ENCODE measurements around the gene PRELP.
"Not testable (repeated sequence)": the region's sequence is repeated elsewhere in the genome, so short reads cannot be mapped to it uniquely, and the experiment has no call there.

The PRELP gene

DNA sequence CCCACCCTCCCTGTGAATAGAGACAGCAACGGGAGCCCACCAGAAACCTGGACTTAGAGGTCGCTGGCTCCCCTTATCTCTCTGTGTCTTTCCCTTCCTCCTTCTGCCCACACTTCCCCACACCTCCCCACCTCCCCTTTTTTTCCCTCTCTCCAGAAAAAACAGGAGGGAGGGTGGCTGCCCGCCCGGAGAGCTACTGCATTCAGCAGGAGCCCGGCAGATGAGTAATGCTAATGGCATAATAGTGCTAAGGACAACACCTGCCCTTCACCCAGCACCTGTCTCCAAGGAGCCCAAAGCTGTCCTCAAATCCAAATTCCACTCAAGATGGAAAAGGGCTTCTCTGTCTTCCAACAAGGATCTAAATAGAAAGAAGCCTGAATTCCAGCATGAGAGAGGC is 11.4 kb upstream of the PRELP start:
- H3K9me3 Mint-ChIP-seq: no peaks in the 10 kb centered on the region
- peaks cover 27% of the 10 kb centered on the region for H3K27me3 Mint-ChIP-seq
- DNase-seq (no peak), ATAC-seq (no peak)
- no peak overlapping the region for H3K4me3 Mint-ChIP-seq
- peaks cover 8% of the 10 kb centered on the region for H3K4me1 Mint-ChIP-seq
- H3K27ac Mint-ChIP-seq: no peak overlapping the region

DNA sequence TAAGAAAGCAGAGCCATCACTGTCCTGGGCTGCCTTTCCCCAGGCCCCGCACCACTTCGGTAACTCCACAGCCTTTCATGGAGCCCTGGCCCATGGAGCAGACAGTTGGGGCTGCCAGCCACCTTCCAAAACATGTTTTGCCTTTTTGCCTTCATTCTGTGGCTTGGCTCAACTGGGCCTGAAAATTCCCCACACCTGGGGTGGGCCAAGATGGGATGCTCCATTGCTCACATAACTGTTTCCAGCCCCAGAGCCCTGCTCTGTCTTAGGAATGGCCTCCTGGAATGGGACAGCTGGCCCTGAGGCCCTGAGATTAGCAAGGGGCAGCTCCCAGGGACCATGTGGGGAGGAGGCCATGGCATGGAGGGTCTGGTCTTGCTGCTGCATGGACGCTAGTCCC is 10.9 kb upstream of the PRELP start:
- peaks cover 26% of the 10 kb centered on the region for H3K27me3 Mint-ChIP-seq
- H3K9me3 Mint-ChIP-seq: no peaks in the 10 kb centered on the region
- peak overlapping the region in 1 of 2 donors; percentile 28 for H3K27ac Mint-ChIP-seq

DNA sequence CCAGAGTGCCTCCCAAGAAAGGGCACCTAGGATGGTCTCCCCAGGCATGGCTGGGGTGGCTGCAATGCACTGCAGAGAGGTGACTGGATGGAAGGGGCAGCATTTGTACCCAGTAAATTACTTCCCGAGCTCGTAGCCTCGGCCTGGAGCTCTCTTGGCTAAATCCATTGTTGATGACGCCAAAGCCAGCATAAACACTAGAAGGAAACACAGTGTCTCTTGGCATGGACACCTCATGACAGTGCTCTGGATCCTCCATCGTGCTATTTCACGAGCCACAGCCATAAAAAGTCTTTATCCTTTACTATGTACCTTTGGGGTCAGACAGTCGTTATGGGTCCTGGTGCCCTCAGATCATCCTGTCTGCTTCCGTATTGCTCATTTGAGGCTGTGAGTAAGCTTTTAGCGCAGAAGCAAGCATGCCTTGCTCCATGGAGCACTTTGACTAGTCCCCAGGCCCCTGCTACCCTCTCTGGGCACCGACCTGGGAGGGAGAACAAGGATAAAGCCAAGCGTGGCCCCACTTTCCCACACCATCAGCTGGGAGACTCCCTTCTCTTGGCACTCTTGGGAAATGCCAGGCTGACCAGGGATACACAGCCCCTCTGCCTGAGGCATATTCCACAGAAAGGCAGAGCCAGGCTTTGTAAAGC is 10.3 kb upstream of the PRELP start:
- H3K4me1 Mint-ChIP-seq: peaks cover 8% of the 10 kb centered on the region
- no peak for ATAC-seq
- H3K27ac Mint-ChIP-seq: peak overlapping the region in 1 of 2 donors; percentile 28
- peaks cover 32% of the 10 kb centered on the region for H3K27me3 Mint-ChIP-seq
- H3K4me3 Mint-ChIP-seq: no peak overlapping the region
- H3K9me3 Mint-ChIP-seq: no peaks in the 10 kb centered on the region
- no peak for DNase-seq

More for the DNA sequence above, 10.9 kb upstream of the PRELP start:
- Mint-ChIP-seq H3K4me3 (no peak overlapping the region), H3K4me1 (peaks cover 8% of the 10 kb centered on the region)
- no peak for DNase-seq
- ATAC-seq: no peak

DNA sequence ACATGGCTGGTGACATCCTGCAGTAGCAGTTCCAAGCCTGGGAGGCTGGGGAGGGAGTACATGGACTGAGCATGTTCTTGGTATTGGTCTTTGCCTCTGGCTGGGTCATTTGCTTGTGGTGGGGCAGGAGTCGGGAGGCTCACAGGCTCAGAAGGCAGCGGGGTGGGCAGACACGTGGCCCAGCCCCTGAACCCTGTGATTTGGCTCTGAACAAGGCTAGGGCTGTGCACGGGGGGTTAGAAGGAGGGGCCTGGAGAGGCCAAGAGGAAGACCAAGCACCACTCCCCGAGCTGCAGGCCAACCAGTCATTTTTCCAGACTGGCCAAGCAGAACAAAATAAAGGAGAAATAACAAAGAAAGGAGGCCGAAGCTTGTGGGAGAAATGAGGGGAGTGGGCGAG is 9.7 kb upstream of the PRELP start:
- Mint-ChIP-seq H3K9me3 (no peaks in the 10 kb centered on the region), H3K27me3 (peaks cover 34% of the 10 kb centered on the region), H3K4me3 (no peak overlapping the region), H3K27ac (no peak overlapping the region), H3K4me1 (peaks cover 8% of the 10 kb centered on the region)
- DNase-seq (no peak), ATAC-seq (no peak)

DNA sequence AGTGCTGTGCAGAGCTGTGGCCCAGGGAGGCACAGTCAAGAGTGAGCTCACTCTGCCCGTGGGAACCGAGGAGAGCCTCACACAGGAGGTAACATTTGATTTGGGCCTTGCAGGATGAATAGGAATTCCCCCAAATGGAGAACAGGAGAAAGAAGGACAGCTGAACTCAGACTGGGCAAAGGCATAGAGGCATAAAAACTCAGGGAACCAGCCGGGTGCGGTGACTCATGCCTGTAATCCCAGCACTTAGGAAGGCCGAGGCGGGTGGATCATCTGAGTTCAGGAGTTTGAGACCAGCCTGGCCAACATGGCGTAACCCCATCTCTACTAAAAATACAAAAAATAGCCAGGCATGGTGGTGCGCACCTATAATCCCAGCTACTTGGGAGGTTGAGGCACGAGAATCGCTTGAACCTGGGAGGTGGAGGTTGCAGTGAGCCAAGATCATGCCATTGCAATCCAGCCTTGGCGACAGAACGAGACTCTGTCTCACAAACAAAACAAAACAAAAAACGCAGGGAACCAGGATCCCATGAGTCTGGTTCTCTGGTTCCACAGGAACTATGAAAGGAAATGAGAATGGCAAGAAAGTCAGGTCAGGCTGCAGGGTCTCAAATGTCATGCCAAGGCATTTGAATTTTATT is 8.6 kb upstream of the PRELP start:
- H3K9me3 Mint-ChIP-seq, H3K4me1 Mint-ChIP-seq, H3K27ac Mint-ChIP-seq, DNase-seq, H3K4me3 Mint-ChIP-seq, ATAC-seq: not testable (repeated sequence)
- peaks cover 26% of the 10 kb centered on the region for H3K27me3 Mint-ChIP-seq

DNA sequence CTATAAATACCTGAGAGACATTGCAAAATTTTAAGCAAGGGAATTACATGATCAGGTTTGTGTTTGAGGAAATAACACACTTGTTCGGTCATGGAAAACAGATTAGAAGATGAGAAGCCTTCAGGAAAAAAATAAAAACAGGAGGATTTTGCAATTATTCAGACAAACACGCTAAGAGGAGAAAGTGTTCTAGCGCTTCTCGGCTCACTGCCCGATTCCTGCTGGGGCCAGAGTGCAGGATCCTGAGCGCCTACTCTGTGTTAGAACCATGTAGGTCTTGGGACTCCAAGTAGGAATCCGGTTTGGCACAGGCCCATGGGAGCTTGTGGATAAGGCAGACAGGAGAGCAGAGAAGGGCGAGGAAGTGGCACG is 8.1 kb upstream of the PRELP start:
- H3K9me3 Mint-ChIP-seq: no peaks in the 10 kb centered on the region
- no peak for DNase-seq
- no peak for ATAC-seq
- no peaks in the 10 kb centered on the region for H3K4me1 Mint-ChIP-seq
- H3K27me3 Mint-ChIP-seq: peaks cover 27% of the 10 kb centered on the region
- no peak overlapping the region for H3K4me3 Mint-ChIP-seq
- H3K27ac Mint-ChIP-seq: no peak overlapping the region

DNA sequence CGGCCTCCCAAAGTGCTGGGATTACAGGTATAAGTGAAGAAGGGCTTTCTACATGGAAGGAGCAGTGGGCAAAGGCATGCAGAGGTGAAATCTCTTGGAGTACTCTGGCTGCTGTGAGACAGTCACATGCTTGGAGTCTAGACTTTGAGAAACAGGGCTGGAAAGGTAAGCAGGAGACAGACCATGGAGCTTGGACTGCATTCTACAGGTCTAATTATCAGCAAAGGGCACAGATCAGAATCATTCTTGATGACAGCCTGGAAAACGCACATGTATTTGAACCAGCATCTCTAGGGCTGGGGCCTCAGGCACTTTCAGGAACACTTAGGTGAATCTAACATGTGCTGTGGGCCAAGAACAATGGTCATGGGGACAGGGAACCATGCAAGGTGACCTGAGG is 7.3 kb upstream of the PRELP start:
- Mint-ChIP-seq H3K9me3 (no peaks in the 10 kb centered on the region), H3K27me3 (peaks cover 28% of the 10 kb centered on the region), H3K27ac (no peak overlapping the region), H3K4me1 (no peaks in the 10 kb centered on the region), H3K4me3 (no peak overlapping the region)
- DNase-seq (no peak), ATAC-seq (no peak)

DNA sequence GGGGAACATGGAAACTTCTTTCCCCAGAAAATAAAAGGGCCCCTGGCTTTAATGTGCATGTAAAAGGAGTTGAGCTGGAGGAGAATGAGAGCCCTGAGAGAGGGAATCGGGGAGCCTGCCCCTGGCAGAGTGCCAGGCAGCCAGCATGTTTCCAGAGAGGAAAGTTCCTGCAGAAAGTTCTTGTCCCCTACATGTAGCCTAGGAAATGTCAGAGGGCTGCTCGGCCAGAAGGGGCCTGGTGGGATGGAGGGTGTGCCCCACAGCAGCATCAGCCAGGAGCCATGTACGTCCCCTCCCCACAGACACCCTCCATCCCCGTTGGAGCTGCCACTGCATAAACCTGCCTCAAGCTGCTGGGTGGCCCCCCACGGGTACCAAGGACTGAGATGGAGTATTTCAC is 5.4 kb upstream of the PRELP start:
- no peak for DNase-seq

DNA sequence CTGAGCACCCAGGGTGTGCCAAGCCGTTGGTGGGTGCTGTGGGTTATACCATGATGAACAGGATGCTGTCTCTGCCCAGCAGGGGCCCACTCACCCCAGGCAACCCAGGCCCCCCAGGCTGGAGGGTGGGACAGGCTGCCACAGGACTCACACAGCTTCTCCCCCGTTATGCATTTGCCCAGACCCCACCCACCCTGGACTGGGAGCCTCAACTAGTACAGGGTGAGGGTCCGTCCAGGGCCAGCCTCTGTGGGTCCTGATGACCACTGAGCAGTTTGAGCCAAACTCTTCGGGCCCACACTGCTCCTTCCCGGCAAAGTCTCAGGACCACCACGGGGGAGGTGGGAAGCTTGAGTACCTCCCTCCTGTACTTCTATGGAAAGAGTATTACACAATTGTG is 3.8 kb upstream of the PRELP start:
- H3K27me3 Mint-ChIP-seq: peaks cover 52% of the 10 kb centered on the region
- H3K4me1 Mint-ChIP-seq: no peaks in the 10 kb centered on the region
- DNase-seq (no peak), ATAC-seq (no peak)
- H3K4me3 Mint-ChIP-seq: no peak overlapping the region
- H3K27ac Mint-ChIP-seq: no peak overlapping the region
- H3K9me3 Mint-ChIP-seq: no peaks in the 10 kb centered on the region

More for the DNA sequence above, 5.4 kb upstream of the PRELP start:
- no peak for ATAC-seq
- H3K27ac Mint-ChIP-seq: peak overlapping the region in 1 of 2 donors; percentile 17
- no peaks in the 10 kb centered on the region for H3K4me1 Mint-ChIP-seq
- H3K9me3 Mint-ChIP-seq: no peaks in the 10 kb centered on the region
- H3K4me3 Mint-ChIP-seq: no peak overlapping the region
- peaks cover 38% of the 10 kb centered on the region for H3K27me3 Mint-ChIP-seq

DNA sequence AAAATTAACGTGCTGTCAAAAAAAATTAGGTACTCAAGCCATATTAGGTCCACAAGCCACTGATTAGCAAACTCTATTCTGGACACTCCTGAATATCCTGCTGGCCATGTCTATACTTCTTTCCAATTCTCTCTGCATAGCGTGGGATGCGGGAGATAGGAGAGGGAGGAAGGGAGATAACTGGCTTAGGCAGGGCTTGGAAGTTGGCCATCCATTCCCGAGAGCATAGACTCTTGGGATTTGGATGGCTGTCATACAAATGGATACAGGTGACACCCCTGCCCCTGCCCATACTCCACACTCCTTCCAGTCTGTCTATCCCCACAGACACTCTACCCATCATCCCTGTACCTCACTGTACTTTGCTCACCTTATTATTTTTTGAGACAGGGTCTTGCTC is 2.3 kb upstream of the PRELP start:
- Mint-ChIP-seq H3K9me3 (no peaks in the 10 kb centered on the region), H3K4me3 (no peak overlapping the region), H3K4me1 (peaks cover 12% of the 10 kb centered on the region), H3K27me3 (peaks cover 52% of the 10 kb centered on the region), H3K27ac (no peak overlapping the region)
- DNase-seq (no peak), ATAC-seq (no peak)

DNA sequence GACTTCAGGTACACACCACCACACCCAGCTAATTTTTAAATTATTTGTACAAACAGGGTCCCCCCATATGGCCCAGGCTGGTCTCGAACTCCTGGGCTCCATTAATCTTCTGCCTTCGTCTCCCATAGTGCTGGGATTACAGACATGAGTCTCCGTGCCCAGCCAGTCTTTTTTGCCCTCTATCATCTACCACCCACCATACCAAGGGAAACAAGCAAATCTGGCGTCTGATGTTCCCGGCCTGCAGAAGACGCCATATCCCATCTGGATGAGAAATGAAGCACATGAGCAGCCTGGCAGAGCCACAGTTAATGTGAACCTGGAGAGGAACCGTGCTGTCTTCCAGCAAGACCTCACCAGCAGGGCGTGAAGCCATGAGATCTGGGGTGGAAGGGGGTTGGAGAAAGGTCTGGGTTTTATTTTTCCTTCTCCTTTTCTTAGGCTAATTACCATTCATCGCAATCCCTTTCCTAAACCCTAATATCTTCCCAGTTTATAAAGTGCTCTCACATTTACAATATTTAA is 1.8 kb upstream of the PRELP start:
- Mint-ChIP-seq H3K9me3 (no peaks in the 10 kb centered on the region), H3K4me1 (peaks cover 16% of the 10 kb centered on the region), H3K4me3 (no peak overlapping the region), H3K27ac (no peak overlapping the region), H3K27me3 (peaks cover 52% of the 10 kb centered on the region)
- DNase-seq (no peak), ATAC-seq (no peak)

DNA sequence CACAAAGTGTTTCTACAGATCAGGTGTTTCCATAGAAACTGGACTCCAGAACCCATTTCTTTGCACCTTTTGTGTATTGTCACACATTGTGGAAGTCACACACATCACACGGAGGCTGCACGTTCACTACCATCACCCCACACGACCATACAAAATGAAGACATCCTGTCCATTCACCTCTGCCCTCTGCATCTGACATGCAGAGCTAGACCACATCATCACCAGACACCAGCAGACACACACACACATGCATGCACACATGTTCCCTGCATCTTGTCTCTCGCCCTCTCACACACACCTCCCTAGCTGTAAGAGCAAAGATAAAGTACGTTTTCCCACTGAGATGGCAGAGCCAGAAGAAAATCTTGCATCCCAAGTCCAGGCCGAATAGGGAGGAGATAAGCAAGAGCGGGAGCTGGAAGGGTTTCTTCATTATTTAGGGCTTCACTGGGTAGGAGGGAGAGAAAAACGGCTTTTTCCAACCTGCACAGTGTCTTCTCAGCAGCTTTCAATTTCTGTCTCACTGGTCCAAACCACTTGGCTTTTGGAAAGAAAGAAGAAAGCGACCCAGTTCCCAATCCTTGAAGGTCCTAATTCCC is 709 bp downstream of the PRELP start:
- H3K27me3 Mint-ChIP-seq: peaks cover 42% of the 10 kb centered on the region

DNA sequence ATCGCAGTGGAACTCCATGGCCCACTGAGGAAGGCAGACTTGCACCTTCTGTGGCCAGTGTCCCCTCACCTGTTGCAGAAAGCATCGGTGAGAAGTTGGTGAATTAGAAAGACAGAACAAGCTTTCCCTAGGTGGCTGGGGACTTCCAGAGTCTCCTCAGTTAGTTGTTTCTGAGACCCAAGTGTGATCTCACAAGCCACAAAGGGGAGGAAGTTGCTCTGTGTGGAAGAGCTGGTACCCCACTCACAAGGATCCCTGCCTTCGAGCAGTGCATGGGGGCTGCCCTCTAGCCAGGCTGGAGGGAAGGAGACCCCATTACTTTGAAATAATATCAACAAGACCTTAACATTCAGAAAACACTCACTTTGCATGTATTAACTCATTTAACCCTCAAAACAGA is 2.1 kb downstream of the PRELP start:
- Mint-ChIP-seq H3K9me3 (no peaks in the 10 kb centered on the region), H3K4me1 (peaks cover 21% of the 10 kb centered on the region), H3K27ac (no peak overlapping the region), H3K27me3 (peaks cover 34% of the 10 kb centered on the region), H3K4me3 (no peak overlapping the region)
- ATAC-seq (peak; percentile 84), DNase-seq (no peak)

More for the DNA sequence above, 709 bp downstream of the PRELP start:
- no peak for ATAC-seq
- Mint-ChIP-seq H3K9me3 (no peaks in the 10 kb centered on the region), H3K4me1 (peaks cover 21% of the 10 kb centered on the region), H3K27ac (no peak overlapping the region), H3K4me3 (no peak overlapping the region)
- DNase-seq: no peak

DNA sequence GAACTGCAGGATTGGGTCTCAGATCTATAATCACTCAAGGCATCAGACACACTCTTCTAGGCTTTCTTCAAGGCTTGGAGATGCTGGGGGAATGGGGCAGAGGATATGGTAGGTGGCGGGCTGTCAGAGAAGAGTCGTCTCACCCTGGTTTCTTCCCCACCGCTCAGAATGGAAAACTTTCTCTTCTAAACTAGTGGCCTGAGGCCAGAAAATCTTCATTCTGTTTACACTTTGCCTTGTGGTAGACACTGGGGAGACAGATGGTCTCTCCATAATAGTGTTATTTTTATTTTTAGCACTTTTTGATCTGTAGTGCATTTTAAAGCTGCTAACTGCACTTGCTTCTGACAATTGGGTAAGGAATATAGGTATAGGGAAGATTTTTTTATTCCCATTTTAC is 2.6 kb downstream of the PRELP start:
- ATAC-seq (no peak), DNase-seq (no peak)
- H3K27ac Mint-ChIP-seq: no peak overlapping the region
- H3K4me3 Mint-ChIP-seq: no peak overlapping the region
- H3K4me1 Mint-ChIP-seq: peaks cover 21% of the 10 kb centered on the region
- H3K9me3 Mint-ChIP-seq: no peaks in the 10 kb centered on the region
- H3K27me3 Mint-ChIP-seq: peaks cover 33% of the 10 kb centered on the region

DNA sequence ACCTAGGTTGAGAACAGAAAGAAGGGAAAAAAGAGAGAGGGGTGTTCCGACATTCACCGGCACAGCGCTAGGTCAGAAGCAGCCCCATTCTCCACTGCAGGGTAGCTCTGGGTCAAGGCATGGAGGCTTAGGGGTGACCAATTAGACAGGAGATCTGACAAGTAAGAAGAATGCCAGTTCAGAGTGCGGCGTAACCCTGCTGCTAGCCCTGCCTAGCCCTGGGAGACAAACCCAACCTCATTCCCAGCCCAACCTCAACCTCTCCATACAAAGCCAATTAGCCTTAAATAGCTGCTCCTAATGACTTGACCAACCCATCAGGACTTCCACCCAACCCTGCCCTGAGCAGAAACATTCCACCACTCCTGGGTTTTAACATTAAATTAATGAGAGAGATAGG is 3.4 kb downstream of the PRELP start:
- H3K27me3 Mint-ChIP-seq: peaks cover 25% of the 10 kb centered on the region
- no peak overlapping the region for H3K4me3 Mint-ChIP-seq
- H3K27ac Mint-ChIP-seq: no peak overlapping the region
- peaks cover 21% of the 10 kb centered on the region for H3K4me1 Mint-ChIP-seq
- no peak for ATAC-seq
- DNase-seq: no peak
- H3K9me3 Mint-ChIP-seq: no peaks in the 10 kb centered on the region

DNA sequence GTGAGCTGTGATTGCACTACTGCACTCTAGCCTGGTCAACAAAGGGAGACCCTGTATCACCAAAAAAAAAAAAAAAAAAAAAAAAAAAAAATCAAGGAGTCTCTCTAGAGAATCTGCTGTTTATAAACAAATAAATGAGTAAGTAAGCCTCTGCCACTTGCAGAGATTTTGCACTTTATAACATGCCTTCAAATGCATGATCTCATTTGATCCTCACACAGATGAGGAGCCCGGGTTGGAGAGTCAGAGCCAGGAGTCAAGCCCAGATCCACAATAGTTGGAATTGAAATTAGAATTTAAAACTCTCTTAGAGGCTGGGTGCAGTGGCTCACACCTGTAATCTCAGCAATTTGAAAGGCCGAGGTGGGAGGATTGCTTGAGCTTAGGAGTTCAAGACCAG is 4.0 kb downstream of the PRELP start:
- DNase-seq: no peak
- Mint-ChIP-seq H3K4me3 (no peak overlapping the region), H3K27ac (no peak overlapping the region), H3K9me3 (no peaks in the 10 kb centered on the region), H3K27me3 (peaks cover 20% of the 10 kb centered on the region), H3K4me1 (peaks cover 21% of the 10 kb centered on the region)
- no peak for ATAC-seq

All from stimulated activated naive CD8-positive, alpha-beta T cell treated with anti-CD3 and anti-CD28 coated beads, Interleukin-15, amount 100 ng/mL, for 72 hours (primary cell).